Nephron (organoid): ENCODE results near the gene SLC29A3.

Experiments
- H3K27ac Mint-ChIP-seq, 3 experiments: 2 replicates each; pipeline ENCODE4 v1.8.0; 2020; ENCODE audit warnings: mixed read lengths in 3 of 3, mild to moderate bottlenecking in 2 of 3, moderate library complexity in 1 of 3
- H3K27me3 Mint-ChIP-seq: 2 replicates; pipeline ENCODE4 v1.8.0; 2021; ENCODE audit warnings: low read depth, mild to moderate bottlenecking, moderate library complexity, mixed read lengths
- H3K36me3 Mint-ChIP-seq: 2 replicates; pipeline ENCODE4 v1.8.0; 2020; ENCODE audit warnings: low read depth, mixed read lengths
- H3K4me1 Mint-ChIP-seq: 2 replicates; pipeline ENCODE4 v1.8.0; 2020; ENCODE audit warnings: mixed read lengths
- H3K4me3 Mint-ChIP-seq, 3 experiments: 2 replicates each; pipeline ENCODE4 v1.8.0; 2020; ENCODE audit warnings: mild to moderate bottlenecking in 3 of 3, mixed read lengths in 3 of 3, moderate library complexity in 2 of 3
- H3K9me3 Mint-ChIP-seq: 2 replicates; pipeline ENCODE4 v1.8.0; 2020; ENCODE audit warnings: mixed read lengths
- TF ChIP-seq, protein P1 (sequence below), 3 experiments: fragments of 200-600 bp; sonication (generic); IDR thresholded peaks; one replicate each; pipeline ENCODE4 v1.5.0; 2021; ENCODE audit warnings: antibody characterized with exemption in 3 of 3; ENCODE audit not compliant: unreplicated experiment in 3 of 3

SLC29A3 gene

DNA sequence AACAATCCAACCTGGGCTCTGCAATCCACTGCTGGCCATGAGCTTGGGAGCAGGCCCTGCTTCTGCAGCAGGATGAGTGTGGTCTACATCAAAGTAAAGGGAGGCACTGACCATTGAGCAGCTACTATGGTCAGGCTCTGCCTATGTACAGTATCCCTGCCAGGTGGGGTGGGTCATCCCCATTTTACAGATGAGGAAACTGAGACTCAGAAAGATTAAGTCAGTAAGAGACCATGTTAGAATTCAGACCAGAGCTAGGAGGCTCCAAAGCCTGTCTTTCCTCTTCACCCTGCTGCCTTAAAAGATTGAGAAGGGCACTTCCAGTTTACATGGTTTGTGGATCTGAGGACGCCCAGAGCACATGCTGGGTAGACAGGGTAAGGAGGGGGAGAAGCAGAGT, 50.5 kb downstream of the SLC29A3 start:
- no peaks in the 10 kb centered on the region for H3K36me3 Mint-ChIP-seq
- no peak overlapping the region for H3K4me3 Mint-ChIP-seq
- H3K9me3 Mint-ChIP-seq: no peaks in the 10 kb centered on the region
- peaks cover 13% of the 10 kb centered on the region for H3K27me3 Mint-ChIP-seq
- TF ChIP-seq, protein P1, sequence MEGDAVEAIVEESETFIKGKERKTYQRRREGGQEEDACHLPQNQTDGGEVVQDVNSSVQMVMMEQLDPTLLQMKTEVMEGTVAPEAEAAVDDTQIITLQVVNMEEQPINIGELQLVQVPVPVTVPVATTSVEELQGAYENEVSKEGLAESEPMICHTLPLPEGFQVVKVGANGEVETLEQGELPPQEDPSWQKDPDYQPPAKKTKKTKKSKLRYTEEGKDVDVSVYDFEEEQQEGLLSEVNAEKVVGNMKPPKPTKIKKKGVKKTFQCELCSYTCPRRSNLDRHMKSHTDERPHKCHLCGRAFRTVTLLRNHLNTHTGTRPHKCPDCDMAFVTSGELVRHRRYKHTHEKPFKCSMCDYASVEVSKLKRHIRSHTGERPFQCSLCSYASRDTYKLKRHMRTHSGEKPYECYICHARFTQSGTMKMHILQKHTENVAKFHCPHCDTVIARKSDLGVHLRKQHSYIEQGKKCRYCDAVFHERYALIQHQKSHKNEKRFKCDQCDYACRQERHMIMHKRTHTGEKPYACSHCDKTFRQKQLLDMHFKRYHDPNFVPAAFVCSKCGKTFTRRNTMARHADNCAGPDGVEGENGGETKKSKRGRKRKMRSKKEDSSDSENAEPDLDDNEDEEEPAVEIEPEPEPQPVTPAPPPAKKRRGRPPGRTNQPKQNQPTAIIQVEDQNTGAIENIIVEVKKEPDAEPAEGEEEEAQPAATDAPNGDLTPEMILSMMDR (IDR thresholded peaks at IDR 0.05; ENCODE audit: unreplicated experiment in 3 of 3): no peak
- no peak overlapping the region for H3K27ac Mint-ChIP-seq
- no peaks in the 10 kb centered on the region for H3K4me1 Mint-ChIP-seq

DNA sequence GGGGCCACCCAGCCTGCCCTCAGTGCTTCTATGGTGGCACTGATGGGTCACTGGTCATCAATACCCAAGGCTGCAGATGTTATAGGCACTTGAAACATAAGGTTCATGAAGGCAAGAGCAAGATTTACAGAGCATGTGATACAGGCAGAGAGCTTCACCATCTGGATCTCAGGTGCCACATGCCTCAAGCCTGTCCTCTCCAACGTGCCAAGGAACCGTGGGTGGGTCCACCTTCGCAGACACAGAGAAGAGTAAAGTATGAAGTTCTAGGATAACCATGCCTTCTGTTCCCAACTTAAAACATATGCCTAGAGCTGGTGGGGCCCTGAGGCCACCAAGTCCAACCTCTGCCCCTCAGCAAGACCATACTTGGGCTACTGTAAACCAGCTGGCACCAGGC, 51.0 kb downstream of the SLC29A3 start:
- no peaks in the 10 kb centered on the region for H3K9me3 Mint-ChIP-seq
- H3K4me1 Mint-ChIP-seq: no peaks in the 10 kb centered on the region
- H3K36me3 Mint-ChIP-seq: no peaks in the 10 kb centered on the region
- H3K27me3 Mint-ChIP-seq: peaks cover 17% of the 10 kb centered on the region
- TF ChIP-seq, protein P1 (IDR thresholded peaks at IDR 0.05; ENCODE audit: unreplicated experiment in 3 of 3): no peak
- H3K27ac Mint-ChIP-seq: no peak overlapping the region
- H3K4me3 Mint-ChIP-seq: no peak overlapping the region

DNA sequence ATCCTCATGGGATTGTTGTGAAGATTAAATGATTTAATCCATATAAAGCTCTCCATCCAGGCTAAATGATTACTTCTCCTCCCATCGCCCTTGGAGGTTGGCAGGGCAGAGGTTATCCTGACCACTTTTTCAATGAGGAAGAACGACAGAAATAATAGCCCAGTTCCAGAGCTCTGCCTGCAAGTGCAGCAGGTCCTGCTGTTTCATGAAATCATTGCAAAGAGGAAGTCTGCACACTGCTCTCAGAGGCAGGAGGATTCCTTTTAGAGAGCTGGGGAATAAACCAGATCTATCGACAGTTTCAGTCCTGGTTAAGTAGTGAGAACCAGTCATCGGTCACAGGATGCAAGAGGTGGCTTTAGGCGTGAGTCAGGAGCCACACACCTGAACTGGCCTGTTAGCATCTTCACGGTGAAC, 52.7 kb downstream of the SLC29A3 start:
- Mint-ChIP-seq H3K27me3 (peaks cover 24% of the 10 kb centered on the region), H3K4me3 (no peak overlapping the region), H3K9me3 (no peaks in the 10 kb centered on the region), H3K4me1 (no peaks in the 10 kb centered on the region), H3K27ac (no peak overlapping the region), H3K36me3 (no peaks in the 10 kb centered on the region)
- TF ChIP-seq, protein P1 (IDR thresholded peaks at IDR 0.05; ENCODE audit: unreplicated experiment in 3 of 3): no peak

DNA sequence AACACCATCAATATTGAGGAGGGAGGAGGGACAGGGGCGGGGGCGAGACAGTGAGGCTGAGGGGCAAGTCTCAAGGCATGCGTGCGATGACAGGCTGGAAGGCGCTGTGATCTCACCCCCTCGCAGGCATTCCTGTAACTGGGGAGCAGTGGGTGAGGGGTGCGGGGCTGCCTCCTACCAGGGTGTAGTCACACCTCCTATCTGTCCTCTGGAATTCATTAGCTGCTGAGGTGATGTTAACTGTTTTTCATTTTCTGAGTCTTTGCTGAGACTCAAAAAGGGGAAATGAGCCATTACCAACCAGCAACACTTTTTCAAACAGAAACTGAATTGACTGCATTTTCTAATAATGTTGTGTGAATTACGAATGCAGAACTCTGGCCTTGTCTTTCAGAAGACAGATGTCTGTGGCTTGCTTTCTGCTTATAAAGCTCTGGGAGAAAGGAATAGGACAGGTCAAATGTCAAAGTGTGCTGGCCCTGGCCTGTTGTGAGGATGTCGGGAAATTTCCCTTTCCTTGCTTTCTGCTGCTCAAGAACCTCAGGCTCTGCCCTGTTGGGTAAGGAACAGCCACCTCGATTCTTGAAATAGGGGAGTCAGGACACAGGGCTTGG, 53.9 kb downstream of the SLC29A3 start:
- H3K4me3 Mint-ChIP-seq: no peak overlapping the region
- peaks cover 6% of the 10 kb centered on the region for H3K4me1 Mint-ChIP-seq
- peaks cover 24% of the 10 kb centered on the region for H3K27me3 Mint-ChIP-seq
- H3K36me3 Mint-ChIP-seq: no peaks in the 10 kb centered on the region
- H3K9me3 Mint-ChIP-seq: no peaks in the 10 kb centered on the region
- no peak overlapping the region for H3K27ac Mint-ChIP-seq
- TF ChIP-seq, protein P1 (IDR thresholded peaks at IDR 0.05; ENCODE audit: unreplicated experiment in 3 of 3): no peak

DNA sequence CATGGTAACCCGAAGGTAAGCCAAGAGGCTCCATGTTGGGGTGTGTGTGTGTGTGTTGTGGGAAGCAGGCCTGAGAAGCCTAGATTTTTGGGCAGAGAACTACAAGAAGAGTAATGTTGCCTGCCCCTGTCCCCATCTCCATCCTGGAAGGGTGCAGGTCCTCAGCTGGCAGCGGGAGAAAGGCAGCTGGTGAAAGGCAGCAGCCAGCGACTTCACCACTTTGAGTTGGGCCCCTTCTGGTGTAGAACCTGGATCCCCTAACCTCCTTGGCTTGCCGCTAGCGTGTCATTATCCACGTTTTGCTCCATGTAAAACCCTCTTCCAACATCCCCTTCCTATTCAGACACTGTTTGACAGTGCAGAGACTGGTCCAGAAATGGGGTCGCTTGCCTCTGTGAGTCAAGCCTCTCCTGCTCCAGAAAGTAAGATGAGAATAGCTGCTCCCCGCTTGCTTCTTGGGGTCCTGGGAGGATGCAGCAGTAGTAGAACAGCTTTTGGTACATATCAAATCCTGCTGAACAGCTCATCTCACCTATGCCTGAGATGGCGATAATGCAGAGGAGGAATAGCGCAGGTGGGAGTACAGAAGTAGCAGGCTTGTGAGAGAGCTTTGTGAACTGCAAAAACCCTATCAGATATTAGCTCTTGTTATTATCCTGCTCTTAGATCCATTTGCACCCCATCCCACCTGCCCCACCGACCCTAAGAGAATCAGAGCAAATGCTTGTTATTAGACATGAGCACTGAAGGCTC, 55.6 kb downstream of the SLC29A3 start:
- no peaks in the 10 kb centered on the region for H3K9me3 Mint-ChIP-seq
- H3K4me1 Mint-ChIP-seq: peaks cover 6% of the 10 kb centered on the region
- H3K4me3 Mint-ChIP-seq: peak overlapping the region in 2 of 3 experiments; percentile 23 to 27
- H3K36me3 Mint-ChIP-seq: no peaks in the 10 kb centered on the region
- peaks cover 19% of the 10 kb centered on the region for H3K27me3 Mint-ChIP-seq
- TF ChIP-seq, protein P1 (IDR thresholded peaks at IDR 0.05; ENCODE audit: unreplicated experiment in 3 of 3): no peak
- H3K27ac Mint-ChIP-seq: no peak overlapping the region
